MCF 10A (cell line): Measurements from ENCODE around the gene PTGDR2. TPM values are rescaled to one million over a fixed set of nuclear protein-coding genes. Genes with fewer than 3 reads are reported as not detected.

Experiments
- BruUV-seq: library from RNA; stranded (reverse); fragments of 400-500 nt; replicated peaks from 2 replicates; lab custom pipeline; 2021; lab: Mats Ljungman, UMichigan
- CTCF ChIA-PET: fragments of 300-600 bp; sonication (Branson Sonifier 250); formaldehyde crosslinking; extraction: SDS; loops from one replicate; lab custom pipeline; 2021; ENCODE audit warnings: antibody characterized with exemption, inconsistent platforms; lab: Yijun Ruan, JAX
- POLR2A ChIA-PET: fragments of 300-600, 350-650 bp; sonication (Branson Sonifier 250); formaldehyde crosslinking; extraction: SDS; loops from one replicate; lab custom pipeline; 2020; ENCODE audit warnings: antibody characterized with exemption, inconsistent platforms; lab: Yijun Ruan, JAX
- DNase-seq: peaks from one replicate; pipeline ENCODE4 v3.0.0-alpha.2; 2018; ENCODE audit not compliant: unreplicated experiment
- H3K27ac Mint-ChIP-seq: one replicate; pipeline ENCODE4 v1.8.0; 2022; ENCODE audit warnings: mild to moderate bottlenecking, low read depth, mixed read lengths; ENCODE audit not compliant: unreplicated experiment
- H3K27me3 Mint-ChIP-seq: one replicate; pipeline ENCODE4 v1.8.0; 2022; ENCODE audit warnings: mixed read lengths; ENCODE audit not compliant: insufficient read depth, unreplicated experiment
- H3K36me3 Mint-ChIP-seq: one replicate; pipeline ENCODE4 v1.8.0; 2022; ENCODE audit warnings: mild to moderate bottlenecking, moderate library complexity, mixed read lengths; ENCODE audit not compliant: insufficient read depth, unreplicated experiment
- H3K4me1 Mint-ChIP-seq: one replicate; pipeline ENCODE4 v1.8.0; 2022; ENCODE audit warnings: mixed read lengths; ENCODE audit not compliant: insufficient read depth, unreplicated experiment
- H3K4me3 Mint-ChIP-seq: one replicate; pipeline ENCODE4 v1.8.0; 2022; ENCODE audit warnings: mild to moderate bottlenecking, moderate library complexity, mixed read lengths; ENCODE audit not compliant: unreplicated experiment
- H3K9me3 Mint-ChIP-seq: one replicate; pipeline ENCODE4 v1.8.0; 2022; ENCODE audit warnings: mixed read lengths; ENCODE audit not compliant: unreplicated experiment
- CTCF ChIP-seq: fragments of 200-600 bp; IDR thresholded peaks from one replicate; pipeline ENCODE4 v1.8.0; 2022; ENCODE audit warnings: antibody characterized with exemption, mild to moderate bottlenecking; ENCODE audit not compliant: unreplicated experiment
- intact Hi-C: fragments of 100-400 bp; cut with micrococcal nuclease; formaldehyde crosslinking; loops from 2 replicates; pipeline ENCODE4 v1.14.1; 2022
- total RNA-seq: library from RNA; stranded (reverse); gene quantifications from 2 replicates; pipeline ENCODE4 v1.2.3, GENCODE V29; 2022

Gene PTGDR2
- total RNA-seq, 1 experiment from 2014 or later: not detected

- peaks cover 60% of the 10 kb centered on the region for H3K36me3 Mint-ChIP-seq
Measured at GRCh38 chr11:60889869-60890311, 34.1 kb upstream of the PTGDR2 start.

GRCh38 chr11:60887556-60887955, 31.8 kb upstream of the PTGDR2 start:
- peak; percentile 49 for TF ChIP-seq CTCF
- ChIA-PET CTCF (interaction anchor here (0.6 to 5.3 kb wide), 18 partner anchors 11 to 1829 kb away, joined by 3 to 47 read pairs (median 4); partner anchors contain the start of gene ZP1), POLR2A (interaction anchor here (0.9 to 1.8 kb wide), 4 partner anchors 12 to 112 kb away, joined by 3 to 11 read pairs (median 4); partner anchors contain the start of gene TMEM109)
- no peak overlapping the region for H3K4me3 Mint-ChIP-seq
- peaks cover 48% of the 10 kb centered on the region for H3K36me3 Mint-ChIP-seq
- no peaks in the 10 kb centered on the region for H3K9me3 Mint-ChIP-seq
- peak; percentile 55 for DNase-seq
- no TSS peak for BruUV-seq
- intact Hi-C loops: loop anchor here (1.0 kb wide), 2 partner anchors 56 to 112 kb away; no protein-coding TSS in a partner anchor
- no peaks in the 10 kb centered on the region for H3K27me3 Mint-ChIP-seq
- H3K4me1 Mint-ChIP-seq: no peaks in the 10 kb centered on the region
- H3K27ac Mint-ChIP-seq: no peak overlapping the region

More at GRCh38 chr11:60889869-60890311, 34.1 kb upstream of the PTGDR2 start:
- H3K9me3 Mint-ChIP-seq: no peaks in the 10 kb centered on the region
- no peak overlapping the region for H3K4me3 Mint-ChIP-seq
- no peak for TF ChIP-seq CTCF
- ChIA-PET CTCF (interaction anchor here (0.7 to 5.3 kb wide), 7 partner anchors 9 to 115 kb away, joined by 3 to 47 read pairs (median 4); no protein-coding TSS in a partner anchor), POLR2A (interaction anchor here (0.7 to 1.3 kb wide), 5 partner anchors 10 to 59 kb away, joined by 3 to 4 read pairs (median 3); no protein-coding TSS in a partner anchor)
- no peak for DNase-seq
- H3K27me3 Mint-ChIP-seq: no peaks in the 10 kb centered on the region
- BruUV-seq: no TSS peak
- intact Hi-C loops: no loop called here
- no peaks in the 10 kb centered on the region for H3K4me1 Mint-ChIP-seq
- H3K27ac Mint-ChIP-seq: no peak overlapping the region

- Mint-ChIP-seq H3K27me3 (no peaks in the 10 kb centered on the region), H3K4me1 (no peaks in the 10 kb centered on the region), H3K9me3 (no peaks in the 10 kb centered on the region), H3K4me3 (no peak overlapping the region), H3K27ac (peak overlapping the region; percentile 49), H3K36me3 (peaks cover 37% of the 10 kb centered on the region)
- intact Hi-C loops: no loop called here
- no peak for DNase-seq
- no TSS peak for BruUV-seq
- TF ChIP-seq CTCF: no peak
- POLR2A ChIA-PET: interaction anchor here (1.4 kb wide), 1 partner anchor 11 kb away, joined by 3 read pairs; no protein-coding TSS in a partner anchor
- CTCF ChIA-PET: interaction anchor here (0.8 to 2.2 kb wide), 3 partner anchors 16 to 49 kb away, joined by 3 to 8 read pairs (median 5); no protein-coding TSS in a partner anchor
Measured at GRCh38 chr11:60880643-60881282, 25.0 kb upstream of the PTGDR2 start.

GRCh38 chr11:60879971-60880588, 24.3 kb upstream of the PTGDR2 start:
- no peak for DNase-seq
- Mint-ChIP-seq H3K9me3 (no peaks in the 10 kb centered on the region), H3K36me3 (peaks cover 37% of the 10 kb centered on the region), H3K4me1 (no peaks in the 10 kb centered on the region), H3K4me3 (no peak overlapping the region), H3K27me3 (no peaks in the 10 kb centered on the region), H3K27ac (peak overlapping the region; percentile 49)
- ChIA-PET CTCF (interaction anchor here (0.8 to 1.1 kb wide), 2 partner anchors 17 to 19 kb away, joined by 3 to 8 read pairs; no protein-coding TSS in a partner anchor), POLR2A (no interaction called here)
- intact Hi-C loops: no loop called here
- no peak for TF ChIP-seq CTCF
- BruUV-seq: no TSS peak
